GM13977 (cell line): ENCODE results near the gene SLC46A1.

ENCODE experiments used
- DNase-seq: peaks from one replicate; pipeline ENCODE4 v3.0.0; 2012; ENCODE audit warnings: low spot score
- in situ Hi-C: fragments of 300-500 bp; cut with MboI; formaldehyde crosslinking; loops from one replicate; pipeline ENCODE4 v1.12.0; 2022; ENCODE audit warnings: low sequenced_read_pairs, low pct_unique_long_range_greater_than_20kb, mixed read lengths, inconsistent platforms; ENCODE audit not compliant: unreplicated experiment
- TF ChIP-seq, protein P1 (sequence below): IDR thresholded peaks from 2 replicates; pipeline ENCODE4 v1.5.1; 2012; ENCODE audit warnings: mild to moderate bottlenecking, control low read depth; ENCODE audit not compliant: insufficient read depth; ENCODE audit errors: extremely low read depth, missing control alignments

Gene SLC46A1

DNA sequence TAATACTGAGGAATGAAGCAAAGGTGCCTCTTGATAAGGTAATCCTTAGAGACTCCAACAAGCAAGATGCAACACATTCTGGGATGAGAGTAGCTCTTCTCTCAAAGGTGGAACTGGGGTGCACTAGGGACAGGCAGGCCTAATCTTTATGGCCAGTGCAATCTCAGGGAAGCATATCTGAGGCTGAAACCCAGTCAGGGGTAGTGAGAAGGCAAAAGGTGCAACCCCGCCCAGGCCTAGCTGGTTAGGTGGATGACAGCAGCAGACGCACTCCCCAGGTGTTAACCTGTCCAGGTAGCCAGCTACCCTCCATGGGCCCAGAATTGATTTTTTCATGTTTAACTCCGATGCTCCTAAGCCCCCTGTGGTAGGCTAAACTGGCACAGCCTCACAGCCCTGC, 9.9 kb upstream of the SLC46A1 start:
- in situ Hi-C loops, result no loop called here
- TF ChIP-seq, protein P1, sequence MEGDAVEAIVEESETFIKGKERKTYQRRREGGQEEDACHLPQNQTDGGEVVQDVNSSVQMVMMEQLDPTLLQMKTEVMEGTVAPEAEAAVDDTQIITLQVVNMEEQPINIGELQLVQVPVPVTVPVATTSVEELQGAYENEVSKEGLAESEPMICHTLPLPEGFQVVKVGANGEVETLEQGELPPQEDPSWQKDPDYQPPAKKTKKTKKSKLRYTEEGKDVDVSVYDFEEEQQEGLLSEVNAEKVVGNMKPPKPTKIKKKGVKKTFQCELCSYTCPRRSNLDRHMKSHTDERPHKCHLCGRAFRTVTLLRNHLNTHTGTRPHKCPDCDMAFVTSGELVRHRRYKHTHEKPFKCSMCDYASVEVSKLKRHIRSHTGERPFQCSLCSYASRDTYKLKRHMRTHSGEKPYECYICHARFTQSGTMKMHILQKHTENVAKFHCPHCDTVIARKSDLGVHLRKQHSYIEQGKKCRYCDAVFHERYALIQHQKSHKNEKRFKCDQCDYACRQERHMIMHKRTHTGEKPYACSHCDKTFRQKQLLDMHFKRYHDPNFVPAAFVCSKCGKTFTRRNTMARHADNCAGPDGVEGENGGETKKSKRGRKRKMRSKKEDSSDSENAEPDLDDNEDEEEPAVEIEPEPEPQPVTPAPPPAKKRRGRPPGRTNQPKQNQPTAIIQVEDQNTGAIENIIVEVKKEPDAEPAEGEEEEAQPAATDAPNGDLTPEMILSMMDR, result no peak
- no peak for DNase-seq

DNA sequence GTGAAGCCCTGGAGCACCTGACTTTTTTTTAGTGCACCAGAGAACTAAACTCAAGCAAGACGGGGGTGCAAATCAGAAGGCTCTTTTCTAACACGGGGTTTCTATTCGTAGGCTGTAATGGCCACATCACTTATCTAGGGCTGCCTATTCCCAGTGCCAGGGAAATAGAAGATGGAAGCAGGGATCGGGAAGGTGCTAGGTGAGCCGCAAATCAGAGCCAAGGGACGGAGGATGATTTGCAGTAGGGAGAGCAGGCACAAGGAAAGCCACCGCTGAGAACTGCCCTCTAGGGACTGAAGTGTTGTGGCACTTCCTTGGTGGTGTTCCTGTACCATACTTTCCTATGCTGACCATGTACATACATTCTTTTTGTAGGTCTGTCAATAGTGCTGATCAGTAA, 7.8 kb upstream of the SLC46A1 start:
- in situ Hi-C loops, result no loop called here
- TF ChIP-seq, protein P1, result no peak
- no peak for DNase-seq

DNA sequence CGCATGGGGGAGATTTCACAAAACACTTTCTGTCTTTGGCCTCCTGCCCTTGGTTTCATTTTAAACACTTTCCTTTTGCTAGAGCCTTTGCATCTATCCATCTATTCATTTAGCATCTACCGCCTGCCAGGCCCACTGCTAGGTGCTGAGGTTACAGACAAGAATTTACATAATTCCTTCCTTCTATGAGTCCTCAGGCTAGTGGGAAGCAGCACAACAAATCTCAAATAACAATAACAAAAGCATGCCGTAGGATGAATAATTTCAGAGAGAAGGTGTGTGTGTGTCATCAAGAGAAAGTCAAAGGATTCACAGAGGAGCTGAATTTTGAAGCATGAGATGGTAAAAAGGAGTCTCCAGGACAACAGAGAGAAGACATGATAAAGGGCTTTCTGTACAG, 6.1 kb upstream of the SLC46A1 start:
- TF ChIP-seq, protein P1, result no peak
- peak; percentile 34 for DNase-seq
- in situ Hi-C loops, result no loop called here

DNA sequence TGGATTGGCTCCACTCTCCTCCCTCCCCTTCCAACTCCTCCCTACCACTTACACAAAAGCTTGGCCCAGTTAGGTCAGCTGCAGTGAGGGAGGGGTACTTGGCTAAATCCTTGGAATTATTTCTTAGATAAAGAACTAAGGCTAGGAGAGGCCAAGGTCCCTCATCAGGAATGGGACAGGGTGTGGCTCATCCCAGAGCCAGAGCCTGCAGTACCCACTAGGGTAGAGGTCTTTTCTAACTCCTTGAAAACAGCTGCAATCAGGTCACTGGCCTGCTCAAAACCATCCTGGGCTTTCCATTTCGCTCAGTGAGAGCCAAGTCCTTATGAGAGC, 1.9 kb upstream of the SLC46A1 start:
- DNase-seq, result no peak
- in situ Hi-C loops, result no loop called here
- TF ChIP-seq, protein P1, result no peak

DNA sequence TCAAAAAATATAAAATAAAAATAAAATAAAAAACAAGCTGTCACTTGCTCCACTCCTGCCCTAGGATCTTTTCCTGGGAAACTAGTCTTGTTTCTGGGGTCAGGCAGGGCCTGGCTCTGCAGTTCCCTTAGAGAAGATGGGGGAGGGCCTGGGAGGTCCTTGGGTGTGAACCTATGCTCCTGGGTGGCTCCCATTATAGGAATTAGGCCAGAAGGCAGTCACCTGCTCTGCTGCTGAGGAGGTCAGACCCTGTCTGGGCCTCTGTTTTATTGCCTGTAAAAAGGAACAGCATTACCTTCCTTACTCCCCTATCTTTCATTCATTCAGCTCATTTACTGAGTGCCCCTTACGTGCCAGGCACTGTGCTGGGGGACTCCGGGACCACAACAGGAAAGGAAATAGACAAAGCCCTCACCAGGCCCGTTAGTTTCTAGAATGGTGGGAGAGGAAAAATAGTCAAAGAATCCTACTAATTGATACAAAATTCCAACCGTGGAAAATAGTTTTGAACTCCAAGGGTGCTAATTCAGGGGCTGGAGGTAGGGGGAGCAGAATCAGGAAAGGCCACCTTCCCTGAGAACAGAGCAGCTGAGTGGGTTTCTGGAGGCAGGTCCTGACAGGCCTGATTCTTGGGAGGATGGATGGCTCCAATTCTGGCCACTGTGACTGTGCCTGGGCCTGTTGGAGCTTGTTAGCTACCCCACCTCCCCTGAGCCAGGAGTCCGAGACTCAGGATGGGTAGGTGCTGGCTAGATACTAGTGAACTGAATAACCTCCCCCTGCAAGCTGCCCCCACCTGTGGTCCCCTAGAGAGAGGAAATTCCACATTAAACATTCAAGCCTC, 1.3 kb upstream of the SLC46A1 start:
- TF ChIP-seq, protein P1, result no peak
- in situ Hi-C loops, result no loop called here
- DNase-seq, result no peak

DNA sequence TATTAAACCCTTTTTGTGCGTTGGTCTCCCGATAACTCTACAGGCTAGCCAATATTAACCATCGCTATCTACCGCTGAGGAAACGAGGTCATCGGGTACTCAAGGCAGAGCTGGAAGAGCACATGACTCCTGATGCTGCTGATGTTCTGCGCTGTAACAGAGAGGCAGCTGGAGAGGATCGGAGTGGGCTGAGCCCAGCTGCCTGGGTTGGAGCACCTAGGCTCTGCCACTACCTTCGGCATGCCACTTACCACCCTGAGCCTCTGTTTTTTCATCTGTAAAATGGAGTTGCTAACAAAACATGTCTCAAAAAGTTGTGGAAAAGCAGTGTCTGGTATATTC, 432 bp upstream of the SLC46A1 start:
- in situ Hi-C loops, result no loop called here
- TF ChIP-seq, protein P1, result no peak
- DNase-seq, result no peak
